Regular cardiac myocyte (primary cell): ENCODE results near the gene MAP3K15. TPM values are rescaled to one million over a fixed set of nuclear protein-coding genes. Genes with fewer than 3 reads are reported as not detected.

Source experiments
- total RNA-seq: library from RNA; depleted of rRNA; stranded (reverse); fragments of >200 nt; gene quantifications from 2 replicates; pipeline ENCODE4 v1.2.3, GENCODE V29; 2014

Gene MAP3K15
- total RNA-seq = not detected in 2 replicates

DNA sequence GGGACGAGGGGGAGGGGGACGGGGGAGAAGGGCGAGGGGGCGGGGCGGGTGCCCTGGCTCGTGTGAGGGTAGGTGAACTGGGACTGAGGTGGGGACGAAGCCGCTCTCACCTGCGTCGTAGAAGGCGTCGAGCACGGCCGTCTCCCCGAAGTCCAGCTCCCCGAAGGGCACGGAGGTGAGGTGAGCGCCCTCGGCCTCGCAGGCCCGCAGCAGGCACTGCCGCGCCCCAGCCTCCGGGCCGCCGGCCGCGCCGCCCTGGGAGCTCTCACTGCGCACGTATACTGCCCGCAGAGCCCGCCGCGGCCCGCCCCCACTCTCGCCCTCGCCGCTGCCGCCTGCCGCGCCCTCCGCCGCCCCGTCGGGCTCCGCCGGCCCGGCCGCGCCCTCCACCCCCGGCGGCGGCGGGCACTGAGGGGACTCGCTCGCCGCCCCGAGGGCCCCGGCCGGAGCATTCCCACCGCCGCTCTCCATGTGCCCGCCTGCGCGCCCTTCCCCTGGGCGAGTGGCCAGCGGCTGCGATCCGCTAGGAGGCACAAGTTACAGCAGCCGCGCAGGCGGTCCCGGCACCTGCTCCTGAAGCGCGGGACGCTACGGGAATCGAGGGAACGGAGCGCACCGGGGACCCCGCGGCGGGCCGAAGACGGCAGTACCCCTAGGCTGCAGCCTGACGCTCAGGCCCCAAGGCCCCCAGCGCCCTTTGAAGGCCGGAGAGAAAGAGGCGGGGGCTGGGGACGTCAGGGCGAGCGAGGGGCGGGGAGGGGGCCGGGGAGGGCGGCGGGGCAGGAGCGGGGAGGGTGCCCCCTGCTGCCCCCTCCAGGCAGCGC is at the start of gene MAP3K15:
Gene MAP3K15, minus strand, starts transcription at position 718 of the 824 bp plus-strand sequence. Its CDS starts 247 bp downstream, at position 471.

DNA sequence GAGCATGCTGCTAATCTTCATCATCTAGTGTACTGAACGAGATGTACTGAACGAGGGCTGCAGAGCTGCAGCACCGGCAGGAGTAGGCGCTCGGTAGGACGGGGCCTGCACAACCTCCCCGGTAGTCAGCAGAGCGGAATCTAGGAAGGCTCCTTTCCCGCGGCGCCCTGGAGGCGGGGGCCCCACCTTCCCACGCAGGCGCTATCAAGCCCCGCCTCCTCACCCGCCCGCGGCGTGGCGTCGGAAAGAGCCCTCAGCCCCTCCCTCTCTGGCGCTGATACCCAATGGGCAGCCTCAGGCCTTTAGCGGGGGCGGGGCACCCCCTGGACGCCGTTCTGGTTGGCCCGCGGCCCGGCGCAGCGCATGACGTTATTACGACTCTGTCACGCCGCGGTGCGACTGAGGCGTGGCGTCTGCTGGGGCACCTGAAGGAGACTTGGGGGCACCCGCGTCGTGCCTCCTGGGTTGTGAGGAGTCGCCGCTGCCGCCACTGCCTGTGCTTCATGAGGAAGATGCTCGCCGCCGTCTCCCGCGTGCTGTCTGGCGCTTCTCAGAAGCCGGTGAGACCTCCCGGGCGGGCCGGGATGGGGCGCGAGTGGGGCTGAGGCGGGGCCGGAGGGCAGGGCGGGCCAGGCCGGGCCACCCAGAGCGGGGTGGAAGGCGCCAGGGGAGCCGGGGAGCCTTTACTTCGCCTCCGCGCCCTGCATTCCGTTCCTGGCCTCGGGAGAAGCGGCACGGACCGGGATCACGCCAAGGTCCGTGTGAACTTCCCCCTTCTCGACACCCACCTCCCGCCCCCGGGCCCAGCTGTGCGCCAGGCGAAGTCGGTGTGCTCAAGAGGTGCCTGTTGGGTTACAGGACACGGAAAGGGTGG is 171.5 kb downstream of the MAP3K15 start, which contains the start of gene PDHA1:
Gene PDHA1, plus strand, starts transcription at position 393 of the 874 bp plus-strand sequence. Its CDS starts 111 bp downstream, at position 504.

Other genes with a start within 250 kb of the MAP3K15 start
- 45.7 and 54.3 TPM in 2 replicates for gene PDHA1, start 171.6 kb downstream of the MAP3K15 start, total RNA-seq